GM12878 (cell line): Measurements from ENCODE around the gene ZNF519. TPM values are rescaled to one million over a fixed set of nuclear protein-coding genes. Genes with fewer than 3 reads are reported as not detected.
"Not testable (repeated sequence)": the region's sequence is repeated elsewhere in the genome, so short reads cannot be mapped to it uniquely, and the experiment has no call there.

Source experiments
- ATAC-seq: fragments of 200-7000 bp; cut with Tn5 transposase; 3 replicates; pipeline ENCODE4 v1.9.1; 2020; ENCODE audit warnings: mild to moderate bottlenecking, moderate library complexity
- BruUV-seq: library from RNA; stranded (reverse); fragments of 400-500 nt; replicated peaks from 2 replicates; lab custom pipeline; 2021; lab: Mats Ljungman, UMichigan
- CTCF ChIA-PET: fragments of 300-600 bp; sonication (Branson Sonifier 250); formaldehyde crosslinking; extraction: SDS; loops from one replicate; lab custom pipeline; 2021; ENCODE audit warnings: inconsistent platforms; lab: Yijun Ruan, JAX
- POLR2A ChIA-PET: fragments of 350-600 bp; formaldehyde crosslinking; extraction: SDS; loops from one replicate; lab custom pipeline; 2021; ENCODE audit warnings: inconsistent platforms; lab: Charles Lee
- RAD21 ChIA-PET: fragments of 300-600 bp; sonication (Branson Sonifier 250); formaldehyde crosslinking; loops from one replicate; lab custom pipeline; 2023; ENCODE audit warnings: antibody characterized with exemption; ENCODE audit not compliant: unreplicated experiment; lab: Charles Lee
- SMC1A ChIA-PET: fragments of 300-600 bp; sonication (Branson Sonifier 250); formaldehyde crosslinking; loops from one replicate; lab custom pipeline; 2023; ENCODE audit not compliant: unreplicated experiment, uncharacterized antibody; lab: Charles Lee
- DNase-seq: peaks from one replicate; pipeline ENCODE4 v3.0.0-alpha.2; 2011; ENCODE audit warnings: low read depth, low spot score
- FAIRE-seq: peaks from 3 replicates; lab custom pipeline; 2011; peaks lifted over from hg19 to GRCh38; lab: Jason Lieb, UNC
- H2AFZ ChIP-seq: 2 replicates; pipeline ENCODE4 v1.6.0; 2011; ENCODE audit warnings: low read depth, low read length, control low read depth; ENCODE audit not compliant: control insufficient read depth
- H3K27ac ChIP-seq: 2 replicates; pipeline ENCODE4 v1.5.1; 2011; ENCODE audit warnings: control low read depth; ENCODE audit not compliant: control insufficient read depth, insufficient read depth
- H3K27me3 ChIP-seq, 2 experiments: replicated peaks in 1 of 2; 2 replicates each; pipeline versions ENCODE4 v1.6.0 to v1.6.1; 2011; ENCODE audit warnings: low read length in 1 of 2; ENCODE audit not compliant: control insufficient read depth in 2 of 2, insufficient read depth in 2 of 2
- H3K36me3 ChIP-seq, 2 experiments: 2 replicates each; pipeline ENCODE4 v1.5.1; 2011; ENCODE audit warnings: low read length in 1 of 2; ENCODE audit not compliant: control insufficient read depth in 2 of 2, insufficient read depth in 2 of 2
- H3K4me1 ChIP-seq: 2 replicates; pipeline ENCODE4 v1.6.1; 2011; ENCODE audit warnings: mild to moderate bottlenecking, low read length, moderate library complexity, mixed read lengths; ENCODE audit not compliant: control insufficient read depth, insufficient read depth
- H3K4me2 ChIP-seq: 2 replicates; pipeline ENCODE4 v1.6.0; 2011; ENCODE audit warnings: control low read depth; ENCODE audit not compliant: control insufficient read depth, insufficient read depth
- H3K4me3 ChIP-seq: fragments of 200-600 bp; sonication (generic); 2 replicates; pipeline ENCODE4 v1.5.1; 2016
- H3K79me2 ChIP-seq: 2 replicates; pipeline ENCODE4 v1.6.0; 2011; ENCODE audit warnings: low read length; ENCODE audit not compliant: control insufficient read depth, insufficient read depth
- H3K9ac ChIP-seq: 2 replicates; pipeline ENCODE4 v1.8.0; 2011; ENCODE audit warnings: low read length, control low read depth, mixed read lengths; ENCODE audit not compliant: control insufficient read depth, insufficient read depth
- H3K9me3 ChIP-seq: replicated peaks from 3 replicates; pipeline ENCODE4 v1.5.1; 2011; ENCODE audit warnings: mild to moderate bottlenecking, low read length; ENCODE audit not compliant: control insufficient read depth, insufficient read depth
- H4K20me1 ChIP-seq: 2 replicates; pipeline ENCODE4 v1.6.0; 2011; ENCODE audit not compliant: control insufficient read depth, insufficient read depth
- BHLHE40 ChIP-seq, 2 experiments: fragments of 450-650 bp in 1 of 2; IDR thresholded peaks; 2 replicates each; pipeline ENCODE4 v1.6.1; 2011 to 2017; ENCODE audit warnings: low read depth in 2 of 2, borderline replicate concordance in 1 of 2, improper control_type of control experiment in 1 of 2, low read length in 1 of 2, mild to moderate bottlenecking in 1 of 2
- BRCA1 ChIP-seq: IDR thresholded peaks from 2 replicates; pipeline ENCODE4 v1.6.1; 2011; ENCODE audit warnings: low read depth, low read length, improper control_type of control experiment
- IKZF1 ChIP-seq: fragments of 450-650 bp; conservative IDR thresholded peaks from 2 replicates; pipeline ENCODE4 v1.6.1; 2017; ENCODE audit warnings: antibody characterized with exemption, mild to moderate bottlenecking
- IKZF2 ChIP-seq, 2 experiments: fragments of 450-650 bp; IDR thresholded peaks; 2 replicates each; pipeline ENCODE4 v1.6.1; 2017; ENCODE audit warnings: mild to moderate bottlenecking in 2 of 2, moderate library complexity in 2 of 2
- LARP7 ChIP-seq: fragments of 450-650 bp; IDR thresholded peaks from 2 replicates; pipeline ENCODE4 v1.6.1; 2017; ENCODE audit warnings: mild to moderate bottlenecking
- RAD21 ChIP-seq: IDR thresholded peaks from 2 replicates; pipeline ENCODE4 v1.6.1; 2011; ENCODE audit warnings: mild to moderate bottlenecking, low read depth, low read length, moderate library complexity; ENCODE audit not compliant: insufficient read depth
- SMARCA5 ChIP-seq: fragments of 450-650 bp; IDR thresholded peaks from 2 replicates; pipeline ENCODE4 v1.6.1; 2017; ENCODE audit warnings: mild to moderate bottlenecking
- SMC3 ChIP-seq: IDR thresholded peaks from 2 replicates; pipeline ENCODE4 v1.6.1; 2011; ENCODE audit warnings: low read length, improper control_type of control experiment, borderline replicate concordance
- SREBF2 ChIP-seq: IDR thresholded peaks from 2 replicates; pipeline ENCODE4 v1.6.1; 2012; ENCODE audit warnings: mild to moderate bottlenecking, low read length
- TCF12 ChIP-seq: IDR thresholded peaks from 2 replicates; pipeline ENCODE4 v1.6.1; 2011; ENCODE audit warnings: low read depth, mild to moderate bottlenecking, low read length
- WRNIP1 ChIP-seq: IDR thresholded peaks from 2 replicates; pipeline ENCODE4 v1.6.1; 2011; ENCODE audit warnings: low read depth, low read length, improper control_type of control experiment, borderline replicate concordance
- WGBS: methylation state at CpG from one replicate; pipeline ENCODE4 v1.1.6; 2016; ENCODE audit warnings: low lambda C conversion rate; ENCODE audit not compliant: insufficient replicate concordance, insufficient coverage; ENCODE audit errors: missing lambda C conversion rate; 5-methylcytosine and 5-hydroxymethylcytosine counted together
- in situ Hi-C: fragments of 300-500 bp; cut with MboI; formaldehyde crosslinking; loops from 9 replicates; pipeline ENCODE4 v1.14.3; 2018; ENCODE audit warnings: mixed read lengths
- intact Hi-C: fragments of 100-400 bp; cut with micrococcal nuclease; formaldehyde crosslinking; loops from one replicate; pipeline ENCODE4 v1.14.2; 2022; ENCODE audit not compliant: unreplicated experiment
- polyA plus RNA-seq, 11 experiments: library from polyadenylated mRNA; depleted of rRNA in 4 of 11; unstranded in 6 of 11; stranded (reverse) in 5 of 11; fragments of >200 nt; fragmentation: Nextera tagmentation in 4 of 11; fragmentation: Illumina TruSeq in 1 of 11; extraction: Ambion mirVana in 4 of 11; extraction: Trizol in 1 of 11; gene quantifications; 1 replicate in 1 of 11; 2 replicates in 10 of 11; pipeline versions ENCODE4 v1.2.1 to v1.2.3, GENCODE V29; 2011 to 2016; ENCODE audit warnings: inconsistent platforms in 2 of 11, missing spikeins in 2 of 11, low read depth in 1 of 11
- total RNA-seq, 4 experiments: library from RNA; depleted of rRNA in 3 of 4; stranded (reverse); fragments of >200 nt in 3 of 4; fragmentation: Illumina TruSeq in 1 of 4; extraction: Trizol in 1 of 4; gene quantifications; 2 replicates each; pipeline versions ENCODE4 v1.2.1 to v1.2.3, GENCODE V29; 2013 to 2021
- TF ChIP-seq, protein P1 (sequence below): IDR thresholded peaks from 2 replicates; pipeline ENCODE4 v1.6.1; 2011; ENCODE audit warnings: low read depth, low read length, improper control_type of control experiment, borderline replicate concordance
- TF ChIP-seq, protein P2 (sequence below), 3 experiments: IDR thresholded peaks in 2 of 3; conservative IDR thresholded peaks in 1 of 3; 2 replicates each; pipeline ENCODE4 v1.5.1; 2011; ENCODE audit warnings: low read depth in 3 of 3, low read length in 3 of 3, mild to moderate bottlenecking in 3 of 3, control low read depth in 2 of 3, moderate library complexity in 2 of 3, inconsistent platforms in 1 of 3, mixed read lengths in 1 of 3; ENCODE audit not compliant: control insufficient read depth in 2 of 3, insufficient read depth in 1 of 3; ENCODE audit errors: extremely low read depth in 1 of 3

Gene ZNF519
- total and polyA plus RNA-seq, 10 of the 15 experiments (the other 5 are each of a cell fraction or from before 2014, with no cell fraction given) = 8.9 to 24.2 (median 13.8) TPM

DNA sequence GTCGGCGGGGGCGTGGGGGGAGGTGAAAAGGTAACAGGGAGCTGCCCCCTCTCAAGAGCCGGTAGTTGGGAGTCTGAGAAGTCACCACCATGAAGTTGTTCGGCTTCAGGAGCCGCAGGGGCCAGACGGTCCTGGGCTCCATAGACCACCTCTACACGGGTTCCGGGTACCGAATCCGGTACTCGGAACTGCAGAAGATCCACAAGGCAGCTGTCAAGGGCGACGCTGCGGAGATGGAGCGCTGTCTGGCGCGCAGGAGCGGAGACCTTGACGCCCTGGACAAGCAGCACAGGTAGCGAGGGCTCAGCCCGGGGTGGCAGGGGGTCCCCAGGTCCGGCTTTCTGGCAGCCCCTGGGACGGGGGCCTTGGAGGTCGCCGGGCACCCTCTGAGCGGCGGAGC is 47.1 kb upstream of the ZNF519 start:
- no peaks in the 10 kb centered on the region for H3K79me2 ChIP-seq
- 45% methylated on average over 18 of the region's 28 CpGs for WGBS
- FAIRE-seq = no peak
- in situ Hi-C loops = no loop called here
- no peak overlapping the region for H3K4me2 ChIP-seq
- intact Hi-C loops = no loop called here
- no peak overlapping the region for H2AFZ ChIP-seq
- ChIA-PET POLR2A (no interaction called here), CTCF (no interaction called here), SMC1A (no interaction called here), RAD21 (no interaction called here)
- no peak overlapping the region for H3K9ac ChIP-seq
- H3K36me3 ChIP-seq = no peaks in the 10 kb centered on the region
- BruUV-seq = no TSS peak
- H3K4me3 ChIP-seq = no peak overlapping the region
- H3K4me1 ChIP-seq = no peaks in the 10 kb centered on the region
- no peak overlapping the region for H3K27ac ChIP-seq
- no peaks in the 10 kb centered on the region for H3K9me3 ChIP-seq
- peak; percentile 16; the same call in 2 of the 3 replicates for ATAC-seq
- no peak for DNase-seq
- no peaks in the 10 kb centered on the region for H3K27me3 ChIP-seq
- TF ChIP-seq SREBF2 (no peak), WRNIP1 (no peak), LARP7 (no peak), SMARCA5 (no peak), BRCA1 (no peak)
- TF ChIP-seq, protein P1, sequence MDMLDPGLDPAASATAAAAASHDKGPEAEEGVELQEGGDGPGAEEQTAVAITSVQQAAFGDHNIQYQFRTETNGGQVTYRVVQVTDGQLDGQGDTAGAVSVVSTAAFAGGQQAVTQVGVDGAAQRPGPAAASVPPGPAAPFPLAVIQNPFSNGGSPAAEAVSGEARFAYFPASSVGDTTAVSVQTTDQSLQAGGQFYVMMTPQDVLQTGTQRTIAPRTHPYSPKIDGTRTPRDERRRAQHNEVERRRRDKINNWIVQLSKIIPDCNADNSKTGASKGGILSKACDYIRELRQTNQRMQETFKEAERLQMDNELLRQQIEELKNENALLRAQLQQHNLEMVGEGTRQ = no peak
- no peaks in the 10 kb centered on the region for H4K20me1 ChIP-seq

DNA sequence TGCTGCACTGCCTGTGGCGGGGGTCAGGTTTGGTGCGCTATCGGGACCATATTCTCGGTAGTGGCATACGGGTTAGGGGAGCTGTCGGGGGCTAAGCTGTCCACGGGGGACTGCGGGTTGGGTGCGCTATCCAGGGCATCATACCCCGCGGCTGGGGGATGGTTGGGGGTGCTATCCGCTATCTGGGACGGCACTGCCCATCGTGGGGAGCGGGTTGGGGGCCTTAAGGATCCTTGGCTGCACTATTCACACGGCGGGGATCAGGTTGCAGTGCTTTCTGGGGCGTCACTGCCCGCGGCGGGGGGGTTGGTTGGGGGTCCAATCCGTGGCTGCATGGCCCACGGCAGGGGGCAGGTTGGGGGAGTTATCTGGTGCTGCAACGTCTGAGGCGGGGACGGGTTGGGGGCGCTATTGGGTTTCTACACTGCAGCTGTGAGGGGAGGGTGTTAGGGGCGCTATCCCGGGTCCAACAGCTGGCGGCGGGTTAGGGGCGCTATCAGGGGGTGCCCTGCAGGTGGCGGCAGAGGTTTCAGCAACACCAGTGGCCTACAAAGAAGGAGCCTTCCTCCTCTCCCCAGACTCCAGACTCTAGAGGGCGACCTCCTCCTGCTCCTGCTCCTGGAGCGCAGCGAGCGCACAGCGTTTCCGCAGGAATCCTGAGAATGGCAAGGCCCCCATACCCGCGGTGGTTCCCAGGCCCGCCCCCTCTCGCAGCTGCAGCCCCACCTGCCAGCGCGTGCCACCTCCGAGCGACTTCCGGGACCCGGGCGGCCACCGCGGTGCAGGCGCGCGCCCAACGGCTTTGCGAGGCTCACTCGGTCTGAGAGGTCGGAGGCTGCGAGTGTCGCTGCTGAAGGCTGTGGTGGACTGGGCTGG is 46.3 kb upstream of the ZNF519 start:
- TF ChIP-seq IKZF2 (IDR thresholded peaks at IDR 0.05) (0 out of 4 replicates have a peak, but pooled peaks of 1 of the 2 experiments have one; percentile 24), IKZF1 (peak; percentile 37), SMC3 (peak; percentile 43; the same call in 1 of the 2 replicates), BHLHE40 (IDR thresholded peaks at IDR 0.05; ENCODE audit: borderline replicate concordance in 1 of 2, low read depth in 2 of 2, low read length in 1 of 2) (peak in 1 of 2 experiments; percentile 70; a peak in 2 of 4 replicates), RAD21 (peak; percentile 34; the same call in 1 of the 2 replicates), TCF12 (0 out of 2 replicates have a peak, but pooled peaks have one; percentile 20)
- TF ChIP-seq, protein P2, sequence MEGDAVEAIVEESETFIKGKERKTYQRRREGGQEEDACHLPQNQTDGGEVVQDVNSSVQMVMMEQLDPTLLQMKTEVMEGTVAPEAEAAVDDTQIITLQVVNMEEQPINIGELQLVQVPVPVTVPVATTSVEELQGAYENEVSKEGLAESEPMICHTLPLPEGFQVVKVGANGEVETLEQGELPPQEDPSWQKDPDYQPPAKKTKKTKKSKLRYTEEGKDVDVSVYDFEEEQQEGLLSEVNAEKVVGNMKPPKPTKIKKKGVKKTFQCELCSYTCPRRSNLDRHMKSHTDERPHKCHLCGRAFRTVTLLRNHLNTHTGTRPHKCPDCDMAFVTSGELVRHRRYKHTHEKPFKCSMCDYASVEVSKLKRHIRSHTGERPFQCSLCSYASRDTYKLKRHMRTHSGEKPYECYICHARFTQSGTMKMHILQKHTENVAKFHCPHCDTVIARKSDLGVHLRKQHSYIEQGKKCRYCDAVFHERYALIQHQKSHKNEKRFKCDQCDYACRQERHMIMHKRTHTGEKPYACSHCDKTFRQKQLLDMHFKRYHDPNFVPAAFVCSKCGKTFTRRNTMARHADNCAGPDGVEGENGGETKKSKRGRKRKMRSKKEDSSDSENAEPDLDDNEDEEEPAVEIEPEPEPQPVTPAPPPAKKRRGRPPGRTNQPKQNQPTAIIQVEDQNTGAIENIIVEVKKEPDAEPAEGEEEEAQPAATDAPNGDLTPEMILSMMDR (IDR thresholded peaks at IDR 0.05 in 2 of 3, conservative IDR thresholded peaks at IDR 0.05 in 1 of 3; ENCODE audit: control insufficient read depth in 2 of 3, extremely low read depth in 1 of 3, insufficient read depth in 1 of 3, low read depth in 3 of 3, low read length in 3 of 3) = peak; percentile 40 to 54 (median 46); a peak in 5 of 6 replicates
- TF ChIP-seq, all 136 proteins: peak for 7; not testable (repeated sequence) for 129
- H3K9me3 ChIP-seq, BruUV-seq, H3K27ac ChIP-seq, FAIRE-seq, H3K9ac ChIP-seq, H3K4me1 ChIP-seq, POLR2A ChIA-PET, in situ Hi-C loops, SMC1A ChIA-PET, CTCF ChIA-PET, H3K4me2 ChIP-seq, H3K36me3 ChIP-seq, H3K4me3 ChIP-seq, intact Hi-C loops, H4K20me1 ChIP-seq, H3K27me3 ChIP-seq, RAD21 ChIA-PET, H2AFZ ChIP-seq, H3K79me2 ChIP-seq: not testable (repeated sequence)
- ATAC-seq (peak; percentile 93), DNase-seq (peak; percentile 15)
- WGBS = 49% methylated on average over 45 of the region's 61 CpGs
